ENCODE data around the gene JUNB.

JUNB gene

DNA sequence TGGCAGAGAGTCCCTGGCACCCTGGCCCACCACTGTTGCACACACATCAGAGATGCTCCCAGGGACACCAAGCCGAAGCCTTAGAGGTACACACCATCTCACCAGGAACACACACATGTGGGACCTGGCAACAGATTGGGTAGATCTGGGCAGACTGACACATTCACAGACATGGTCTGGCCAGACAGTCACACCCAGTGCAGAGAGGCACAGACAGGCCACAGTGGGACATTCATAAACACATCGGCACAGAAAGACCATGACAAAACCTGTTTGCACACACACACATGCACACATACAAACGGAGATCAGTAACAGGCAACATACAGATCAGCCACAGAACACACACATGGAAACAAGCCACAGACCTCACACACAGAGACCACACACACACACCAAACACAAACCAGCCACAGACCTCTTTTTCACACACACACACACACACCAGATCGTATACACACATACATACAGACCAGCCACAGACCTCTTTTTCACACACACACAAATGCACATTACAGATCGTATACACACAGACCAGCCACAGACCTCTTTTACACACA lies 6.3 kb upstream of the JUNB start (continued):
- TF ChIP-seq ZNF518A (tag by site-specific recombination; conservative IDR thresholded peaks at IDR 0.05; ENCODE audit: low read depth) (no peak), ZSCAN16 (tag by site-specific recombination; IDR thresholded peaks at IDR 0.05) (no peak), ZNF433 (tag by site-specific recombination; IDR thresholded peaks at IDR 0.05; ENCODE audit: low read depth) (no peak), ZFP3 (tag by site-specific recombination; IDR thresholded peaks at IDR 0.05; ENCODE audit: low read depth) (no peak), ZSCAN30 (tag by site-specific recombination; IDR thresholded peaks at IDR 0.05) (no peak), ZNF280D (tag by site-specific recombination; IDR thresholded peaks at IDR 0.05) (no peak), ZBTB8A (tag by site-specific recombination; IDR thresholded peaks at IDR 0.05) (no peak), ZNF16 (tag by site-specific recombination; IDR thresholded peaks at IDR 0.05; ENCODE audit: low read depth) (no peak), ZNF416 (tag by site-specific recombination; IDR thresholded peaks at IDR 0.05) (no peak), ZNF501 (tag by site-specific recombination; IDR thresholded peaks at IDR 0.05) (no peak), KLF10 (tag by site-specific recombination; IDR thresholded peaks at IDR 0.05) (no peak), ZNF664 (tag by site-specific recombination; IDR thresholded peaks at IDR 0.05) (no peak), ZXDB (tag by site-specific recombination; IDR thresholded peaks at IDR 0.05) (no peak), PRDM4 (tag by site-specific recombination; IDR thresholded peaks at IDR 0.05) (no peak), ZNF624 (tag by site-specific recombination; IDR thresholded peaks at IDR 0.05) (no peak), HOXC10 (CRISPR knock-in tag; IDR thresholded peaks at IDR 0.05) (no peak), SCRT2 (tag by site-specific recombination; IDR thresholded peaks at IDR 0.05) (peak; percentile 59), ZNF837 (tag by site-specific recombination; IDR thresholded peaks at IDR 0.05) (no peak)
- TF ChIP-seq, protein P1, sequence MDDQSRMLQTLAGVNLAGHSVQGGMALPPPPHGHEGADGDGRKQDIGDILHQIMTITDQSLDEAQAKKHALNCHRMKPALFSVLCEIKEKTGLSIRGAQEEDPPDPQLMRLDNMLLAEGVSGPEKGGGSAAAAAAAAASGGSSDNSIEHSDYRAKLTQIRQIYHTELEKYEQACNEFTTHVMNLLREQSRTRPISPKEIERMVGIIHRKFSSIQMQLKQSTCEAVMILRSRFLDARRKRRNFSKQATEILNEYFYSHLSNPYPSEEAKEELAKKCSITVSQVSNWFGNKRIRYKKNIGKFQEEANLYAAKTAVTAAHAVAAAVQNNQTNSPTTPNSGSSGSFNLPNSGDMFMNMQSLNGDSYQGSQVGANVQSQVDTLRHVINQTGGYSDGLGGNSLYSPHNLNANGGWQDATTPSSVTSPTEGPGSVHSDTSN (CRISPR knock-in tag; IDR thresholded peaks at IDR 0.05): no peak
- TF ChIP-seq, protein P2, sequence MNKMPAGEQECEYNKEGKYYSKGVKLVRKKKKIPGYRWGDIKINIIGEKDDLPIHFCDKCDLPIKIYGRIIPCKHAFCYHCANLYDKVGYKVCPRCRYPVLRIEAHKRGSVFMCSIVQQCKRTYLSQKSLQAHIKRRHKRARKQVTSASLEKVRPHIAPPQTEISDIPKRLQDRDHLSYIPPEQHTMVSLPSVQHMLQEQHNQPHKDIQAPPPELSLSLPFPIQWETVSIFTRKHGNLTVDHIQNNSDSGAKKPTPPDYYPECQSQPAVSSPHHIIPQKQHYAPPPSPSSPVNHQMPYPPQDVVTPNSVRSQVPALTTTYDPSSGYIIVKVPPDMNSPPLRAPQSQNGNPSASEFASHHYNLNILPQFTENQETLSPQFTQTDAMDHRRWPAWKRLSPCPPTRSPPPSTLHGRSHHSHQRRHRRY (tag by site-specific recombination; IDR thresholded peaks at IDR 0.05): 0 out of 2 replicates have a peak, but pooled peaks have one; percentile 14
- TF ChIP-seq, protein P3, sequence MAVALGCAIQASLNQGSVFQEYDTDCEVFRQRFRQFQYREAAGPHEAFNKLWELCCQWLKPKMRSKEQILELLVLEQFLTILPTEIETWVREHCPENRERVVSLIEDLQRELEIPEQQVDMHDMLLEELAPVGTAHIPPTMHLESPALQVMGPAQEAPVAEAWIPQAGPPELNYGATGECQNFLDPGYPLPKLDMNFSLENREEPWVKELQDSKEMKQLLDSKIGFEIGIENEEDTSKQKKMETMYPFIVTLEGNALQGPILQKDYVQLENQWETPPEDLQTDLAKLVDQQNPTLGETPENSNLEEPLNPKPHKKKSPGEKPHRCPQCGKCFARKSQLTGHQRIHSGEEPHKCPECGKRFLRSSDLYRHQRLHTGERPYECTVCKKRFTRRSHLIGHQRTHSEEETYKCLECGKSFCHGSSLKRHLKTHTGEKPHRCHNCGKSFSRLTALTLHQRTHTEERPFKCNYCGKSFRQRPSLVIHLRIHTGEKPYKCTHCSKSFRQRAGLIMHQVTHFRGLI (tag by site-specific recombination; IDR thresholded peaks at IDR 0.05): no peak
- TF ChIP-seq, protein P4, sequence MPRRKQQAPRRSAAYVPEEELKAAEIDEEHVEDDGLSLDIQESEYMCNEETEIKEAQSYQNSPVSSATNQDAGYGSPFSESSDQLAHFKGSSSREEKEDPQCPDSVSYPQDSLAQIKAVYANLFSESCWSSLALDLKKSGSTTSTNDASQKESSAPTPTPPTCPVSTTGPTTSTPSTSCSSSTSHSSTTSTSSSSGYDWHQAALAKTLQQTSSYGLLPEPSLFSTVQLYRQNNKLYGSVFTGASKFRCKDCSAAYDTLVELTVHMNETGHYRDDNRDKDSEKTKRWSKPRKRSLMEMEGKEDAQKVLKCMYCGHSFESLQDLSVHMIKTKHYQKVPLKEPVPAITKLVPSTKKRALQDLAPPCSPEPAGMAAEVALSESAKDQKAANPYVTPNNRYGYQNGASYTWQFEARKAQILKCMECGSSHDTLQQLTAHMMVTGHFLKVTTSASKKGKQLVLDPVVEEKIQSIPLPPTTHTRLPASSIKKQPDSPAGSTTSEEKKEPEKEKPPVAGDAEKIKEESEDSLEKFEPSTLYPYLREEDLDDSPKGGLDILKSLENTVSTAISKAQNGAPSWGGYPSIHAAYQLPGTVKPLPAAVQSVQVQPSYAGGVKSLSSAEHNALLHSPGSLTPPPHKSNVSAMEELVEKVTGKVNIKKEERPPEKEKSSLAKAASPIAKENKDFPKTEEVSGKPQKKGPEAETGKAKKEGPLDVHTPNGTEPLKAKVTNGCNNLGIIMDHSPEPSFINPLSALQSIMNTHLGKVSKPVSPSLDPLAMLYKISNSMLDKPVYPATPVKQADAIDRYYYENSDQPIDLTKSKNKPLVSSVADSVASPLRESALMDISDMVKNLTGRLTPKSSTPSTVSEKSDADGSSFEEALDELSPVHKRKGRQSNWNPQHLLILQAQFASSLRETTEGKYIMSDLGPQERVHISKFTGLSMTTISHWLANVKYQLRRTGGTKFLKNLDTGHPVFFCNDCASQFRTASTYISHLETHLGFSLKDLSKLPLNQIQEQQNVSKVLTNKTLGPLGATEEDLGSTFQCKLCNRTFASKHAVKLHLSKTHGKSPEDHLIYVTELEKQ (tag by site-specific recombination; IDR thresholded peaks at IDR 0.05; ENCODE audit: borderline replicate concordance): no peak

Data from HEK293 (cell line).